Measurements from ENCODE around the gene FRMD4B. TPM values are rescaled to one million over a fixed set of nuclear protein-coding genes. Genes with fewer than 3 reads are reported as not detected.
A peak's percentile ranks its signal among the peaks of the same experiment; 100 is the strongest.

The FRMD4B gene
- total RNA-seq (ENCODE audit: insufficient read depth, low replicate concordance), result 29.4 TPM

DNA sequence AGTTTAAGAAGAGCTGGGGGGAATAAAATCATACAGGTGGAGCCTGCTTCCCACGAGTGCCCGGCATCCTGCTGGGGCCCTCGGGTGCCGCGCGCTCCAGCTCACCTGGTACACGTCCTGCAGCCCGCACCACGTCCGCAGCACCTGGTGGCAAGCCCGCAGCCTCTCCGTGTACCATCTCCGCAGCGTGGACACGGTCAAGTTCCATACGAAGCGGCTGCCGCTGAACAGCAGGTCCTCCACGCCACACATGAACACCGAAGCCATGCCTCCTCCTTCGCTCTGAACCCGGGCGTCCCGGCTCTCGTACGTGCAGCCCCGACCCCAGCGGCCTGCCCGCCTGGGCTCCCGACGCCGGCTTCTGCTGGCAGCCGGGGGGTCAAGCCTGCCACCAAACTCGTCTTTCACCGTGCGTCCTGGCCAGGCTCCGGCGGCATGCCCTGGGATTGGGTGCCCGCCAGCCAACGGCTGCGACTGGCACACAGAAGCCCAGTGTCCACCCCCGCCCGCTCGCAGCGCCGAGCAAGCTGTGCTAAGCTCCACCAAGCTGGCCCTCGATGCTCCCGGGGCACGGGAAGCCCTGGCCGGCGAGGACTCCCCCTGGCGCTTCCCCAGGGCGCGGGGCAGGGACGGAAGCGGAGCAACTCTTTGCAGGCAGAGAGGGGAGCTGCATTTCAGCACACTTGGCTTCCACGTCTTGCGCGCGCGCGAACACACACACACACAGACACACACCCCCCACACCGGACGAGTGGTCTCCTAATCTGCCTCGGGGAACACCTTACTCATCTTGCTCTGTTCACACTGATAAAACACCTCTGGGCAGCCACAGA, at the start of gene FRMD4B:
TSS of gene FRMD4B (minus strand) at position 366 of the 833 bp plus-strand sequence. CDS start at position 267, 99 bp downstream.
- peak; percentile 30 for DNase-seq (ENCODE audit: low spot score)

- peak; percentile 52 for DNase-seq (ENCODE audit: low spot score)
These were observed 48.1 kb upstream of the FRMD4B start for GRCh38 chr3:69433969-69434325.

GRCh38 chr3:69433121-69433968, 47.5 kb upstream of the FRMD4B start:
- no peak for DNase-seq (ENCODE audit: low spot score)

- no peak for DNase-seq (ENCODE audit: low spot score)
These were observed 42.9 kb upstream of the FRMD4B start for GRCh38 chr3:69428657-69429255.

- DNase-seq (ENCODE audit: low spot score), result no peak
These were observed 41.0 kb upstream of the FRMD4B start for GRCh38 chr3:69426967-69427304.

DNA sequence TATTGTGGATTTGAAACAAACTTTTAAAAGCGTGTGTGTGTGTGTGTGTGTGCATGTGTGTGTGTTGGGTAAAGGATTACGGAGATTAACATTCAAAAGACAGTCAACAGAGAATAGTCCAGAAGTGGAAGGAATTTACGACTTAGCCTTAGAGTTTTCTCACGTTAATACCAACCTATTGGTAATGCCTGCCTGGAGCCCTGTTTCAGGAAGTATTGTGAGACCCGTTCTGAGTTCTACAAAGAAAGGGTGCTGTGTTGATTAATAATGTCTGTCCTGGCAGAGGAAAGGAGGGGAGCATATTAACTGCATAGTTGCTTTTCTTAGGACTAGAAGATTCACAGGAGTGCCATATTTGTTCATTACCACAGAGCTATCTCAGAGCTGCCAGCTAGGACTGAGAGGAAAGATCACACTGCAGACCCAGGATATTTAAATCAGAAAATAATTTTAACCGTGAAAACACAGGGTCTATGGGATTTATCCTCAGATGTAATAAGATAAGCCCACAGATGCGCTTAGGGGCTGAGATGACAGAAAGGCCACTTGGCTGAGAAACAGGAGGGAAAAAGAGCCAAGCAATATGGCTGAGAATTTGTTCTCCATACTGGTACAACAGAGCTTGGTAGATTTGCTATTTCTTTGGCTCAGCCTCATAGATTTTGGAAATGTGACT, 40.5 kb upstream of the FRMD4B start:
- no peak for DNase-seq (ENCODE audit: low spot score)

DNA sequence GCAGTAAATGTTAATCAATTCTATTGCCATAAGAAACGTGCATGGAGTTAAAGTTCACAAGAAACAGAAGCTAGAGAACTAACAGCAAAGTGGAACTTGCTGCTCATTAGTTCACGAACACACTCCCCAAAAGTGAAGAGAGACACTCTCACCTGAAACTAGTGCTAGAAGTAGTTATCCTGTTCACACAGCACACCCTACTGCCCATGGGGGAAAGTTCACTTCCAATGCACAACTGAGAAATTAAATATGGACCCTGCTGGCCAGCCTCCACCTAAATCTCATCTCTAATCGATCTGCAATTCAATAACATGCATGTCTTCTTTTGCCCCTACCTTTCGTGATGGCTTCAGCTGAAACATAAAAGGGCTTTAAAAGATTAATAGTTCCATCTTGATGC, 39.4 kb upstream of the FRMD4B start:
- DNase-seq (ENCODE audit: low spot score), result no peak

- DNase-seq (ENCODE audit: low spot score), result no peak
These were observed 37.7 kb upstream of the FRMD4B start for GRCh38 chr3:69423463-69424155.

GRCh38 chr3:69422751-69423150, 36.9 kb upstream of the FRMD4B start:
- no peak for DNase-seq (ENCODE audit: low spot score)

- DNase-seq (ENCODE audit: low spot score), result no peak
These were observed 35.1 kb upstream of the FRMD4B start for GRCh38 chr3:69420781-69421520.

DNA sequence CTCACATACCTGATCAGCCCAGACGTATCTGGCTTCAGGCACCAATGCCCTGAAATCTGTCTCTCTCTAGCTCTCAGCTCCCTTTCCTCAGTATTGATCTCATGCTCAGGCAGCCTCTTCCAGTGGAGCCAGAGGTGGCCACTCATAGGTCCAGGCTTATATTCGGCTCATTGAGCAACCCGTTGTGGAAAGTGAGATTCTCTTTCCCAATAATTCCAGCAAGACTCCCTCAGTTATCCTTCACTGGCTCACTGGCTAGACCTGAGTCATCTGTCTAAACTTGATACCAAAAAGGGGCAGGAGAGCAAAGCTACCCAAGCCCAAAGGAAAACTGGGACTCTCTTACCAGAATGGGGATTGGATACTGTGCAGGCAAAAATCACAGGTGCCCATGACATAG, 33.4 kb upstream of the FRMD4B start:
- DNase-seq (ENCODE audit: low spot score), result no peak

DNA sequence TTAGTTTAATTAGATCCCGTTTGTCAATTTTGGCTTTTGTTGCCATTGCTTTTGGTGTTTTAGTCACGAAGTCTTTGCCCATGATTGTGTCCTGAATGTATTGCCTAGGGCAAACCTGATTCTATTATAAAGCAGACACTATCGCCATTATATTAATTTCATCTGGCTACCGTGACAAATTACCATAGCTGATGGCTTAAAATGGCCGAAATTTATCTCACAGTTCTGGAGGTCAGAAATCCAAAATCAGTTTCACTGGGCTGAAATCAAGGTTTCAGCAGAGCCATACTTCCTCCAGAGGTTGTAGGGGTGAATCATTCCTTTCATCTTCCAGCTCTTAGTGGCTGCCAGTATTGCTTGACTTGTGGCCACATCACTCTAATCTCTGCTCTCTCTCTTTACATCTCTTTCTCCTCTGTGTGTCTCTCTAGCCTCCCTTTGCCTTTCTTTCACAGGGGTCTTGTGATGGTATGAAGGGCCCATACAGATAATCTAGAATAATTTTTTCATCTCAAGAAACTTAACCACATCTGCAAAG, 31.7 kb upstream of the FRMD4B start:
- DNase-seq (ENCODE audit: low spot score), result no peak

DNA sequence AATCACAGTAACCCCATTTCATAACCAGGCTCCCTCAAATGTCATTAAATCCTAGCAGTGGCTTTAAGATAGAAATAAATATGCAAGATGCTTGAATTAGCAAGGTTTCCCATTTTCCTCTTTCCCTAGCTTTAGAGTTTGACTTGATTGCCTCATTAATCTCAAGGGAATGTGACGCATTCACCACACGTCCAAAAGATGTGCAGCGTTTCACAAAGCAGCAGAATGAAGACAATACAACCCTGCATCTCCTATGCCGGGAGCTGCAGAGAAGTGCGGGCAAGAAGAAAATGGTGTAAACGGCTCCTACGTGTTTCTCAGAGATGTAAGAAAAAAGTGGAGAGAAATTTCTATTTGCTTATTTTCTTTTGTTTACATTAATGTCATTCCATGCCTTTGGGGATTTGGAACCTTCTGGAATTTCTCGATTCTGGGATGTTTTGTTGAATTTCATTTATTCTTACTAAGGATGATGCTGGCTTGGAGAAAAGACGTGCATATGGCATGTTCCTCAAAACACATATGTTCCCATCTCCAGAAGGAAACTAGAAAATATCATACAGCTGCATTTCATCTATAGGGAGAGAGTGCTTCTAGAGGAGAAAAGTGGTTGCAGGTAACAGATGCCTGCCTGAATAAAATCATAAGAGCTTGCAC, 27.8 kb upstream of the FRMD4B start:
- DNase-seq (ENCODE audit: low spot score), result no peak

DNA sequence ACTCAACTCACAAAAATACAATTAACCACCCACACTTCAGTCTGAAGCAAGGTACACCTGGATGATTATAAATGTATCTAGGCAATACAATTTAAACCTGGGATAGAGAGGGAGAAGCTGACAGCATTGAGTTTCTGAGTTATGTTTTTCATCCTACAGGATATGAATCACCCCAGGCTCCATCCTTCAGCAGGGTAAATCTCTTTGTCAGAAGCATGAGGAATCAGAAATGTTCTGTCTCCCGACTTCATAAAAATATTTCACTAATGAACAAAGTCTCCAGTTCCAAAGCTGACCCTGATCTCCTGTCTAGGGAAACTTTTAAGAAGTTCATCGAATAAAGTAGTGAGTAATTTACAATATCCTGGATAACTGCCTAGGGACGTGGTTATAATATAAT, 25.5 kb upstream of the FRMD4B start:
- DNase-seq (ENCODE audit: low spot score), result no peak

DNA sequence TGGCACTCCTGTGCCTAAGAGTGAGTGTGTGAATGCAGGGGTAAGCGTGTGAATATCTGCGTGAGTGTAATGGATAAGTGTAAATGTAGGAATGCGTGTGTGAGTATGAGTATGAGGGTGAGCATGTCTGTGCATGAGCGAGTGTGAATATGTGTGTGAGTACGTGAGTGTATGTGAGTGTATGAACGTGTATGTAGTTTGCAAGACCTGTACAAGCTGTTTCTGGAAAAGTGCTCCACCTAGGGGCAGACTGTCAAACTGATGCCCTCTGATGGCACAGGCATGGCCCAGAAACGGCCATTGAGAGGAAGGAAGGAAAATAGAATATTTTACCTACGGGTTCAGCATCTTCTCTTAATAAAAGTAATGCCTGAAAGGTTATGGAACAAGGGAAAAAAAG, 24.4 kb upstream of the FRMD4B start:
- peak; percentile 80 for DNase-seq (ENCODE audit: low spot score)

GRCh38 chr3:69409831-69410230, 23.9 kb upstream of the FRMD4B start:
- no peak for DNase-seq (ENCODE audit: low spot score)

GRCh38 chr3:69409011-69409410, 23.1 kb upstream of the FRMD4B start:
- peak; percentile 43 for DNase-seq (ENCODE audit: low spot score)

DNA sequence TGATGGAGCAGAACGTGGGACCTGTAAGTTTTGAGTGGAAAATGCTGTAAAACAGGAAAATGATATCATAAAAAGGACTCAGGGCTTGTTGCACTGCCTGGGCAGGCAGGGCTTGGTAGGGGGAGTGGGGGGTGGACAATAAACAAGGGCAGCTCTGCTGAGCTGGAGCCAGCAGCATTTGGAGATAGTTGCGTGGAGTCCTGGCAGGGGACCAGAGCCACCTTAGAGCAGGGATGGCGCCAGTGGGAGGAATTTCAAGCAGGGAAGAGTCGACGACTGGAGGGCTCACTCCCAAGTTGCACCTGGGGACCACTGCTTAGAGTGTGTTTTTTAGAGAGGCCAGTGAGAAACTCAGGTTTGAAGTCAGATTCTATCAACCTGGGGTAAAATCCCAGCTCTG, 22.7 kb upstream of the FRMD4B start:
- no peak for DNase-seq (ENCODE audit: low spot score)

GRCh38 chr3:69407908-69408307, 22.0 kb upstream of the FRMD4B start:
- DNase-seq (ENCODE audit: low spot score), result no peak

GRCh38 chr3:69406163-69406562, 20.3 kb upstream of the FRMD4B start:
- no peak for DNase-seq (ENCODE audit: low spot score)

All from umbilical cord (tissue), 2 donors.